GM21515 (cell line): ENCODE data around the gene NEK10.
"Not testable (repeated sequence)": the region's sequence is repeated elsewhere in the genome, so short reads cannot be mapped to it uniquely, and the experiment has no call there.

ENCODE experiments used
- ATAC-seq: cut with Tn5 transposase; IDR thresholded peaks from one replicate; pipeline ENCODE4 v1.9.1; 2021; ENCODE audit not compliant: unreplicated experiment

NEK10 gene

DNA sequence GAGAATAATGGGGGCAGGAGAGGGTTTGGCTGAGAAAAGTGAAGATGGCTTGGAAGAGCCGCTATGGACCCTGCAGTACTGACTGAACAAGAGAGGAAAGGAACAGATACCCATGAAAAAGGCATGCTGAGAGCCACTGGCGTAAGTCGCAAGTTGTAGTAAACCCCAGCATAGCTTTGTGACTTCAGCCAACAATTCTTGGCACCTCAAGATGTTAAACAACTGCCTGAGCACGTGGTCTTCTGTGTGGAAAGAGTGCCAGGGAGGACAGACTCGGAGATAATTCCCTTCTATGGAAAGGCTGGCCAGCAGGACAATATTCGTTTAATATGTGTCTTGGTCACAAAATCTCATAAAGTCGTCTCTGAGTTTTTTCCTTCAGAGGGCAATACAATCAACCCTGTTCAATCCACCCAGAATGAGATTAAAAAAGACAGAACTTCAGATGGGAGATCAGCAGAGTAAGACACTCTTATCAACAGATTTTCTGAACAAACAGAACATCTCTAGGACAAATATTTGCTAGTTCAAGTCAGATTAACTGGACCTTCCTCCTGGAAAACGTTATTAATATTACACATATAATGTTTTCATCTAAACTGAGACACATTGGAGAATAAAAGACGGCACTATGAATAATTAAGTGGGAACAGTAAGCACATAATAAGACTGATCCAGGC is 49.2 kb downstream of the NEK10 start:
- no peak for ATAC-seq

DNA sequence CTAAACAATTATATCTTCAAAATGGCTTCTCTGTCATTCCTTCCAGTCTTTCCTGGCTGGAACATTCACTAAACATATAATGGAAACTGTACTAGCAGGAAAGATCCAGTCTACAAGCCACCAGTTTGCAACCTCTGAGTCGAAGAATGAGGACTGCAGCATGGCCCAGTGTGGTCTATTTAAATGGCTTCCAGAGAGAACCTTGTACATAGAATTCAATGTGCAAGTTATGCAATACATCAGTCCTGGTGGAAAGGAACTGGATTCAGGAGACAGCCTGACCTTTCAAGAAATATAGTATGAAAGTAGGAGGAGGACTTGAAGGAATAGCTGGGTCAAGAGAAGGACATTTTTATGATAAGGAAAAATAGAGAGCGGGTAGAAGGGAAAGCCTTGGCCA is 49.9 kb downstream of the NEK10 start:
- ATAC-seq: no peak

DNA sequence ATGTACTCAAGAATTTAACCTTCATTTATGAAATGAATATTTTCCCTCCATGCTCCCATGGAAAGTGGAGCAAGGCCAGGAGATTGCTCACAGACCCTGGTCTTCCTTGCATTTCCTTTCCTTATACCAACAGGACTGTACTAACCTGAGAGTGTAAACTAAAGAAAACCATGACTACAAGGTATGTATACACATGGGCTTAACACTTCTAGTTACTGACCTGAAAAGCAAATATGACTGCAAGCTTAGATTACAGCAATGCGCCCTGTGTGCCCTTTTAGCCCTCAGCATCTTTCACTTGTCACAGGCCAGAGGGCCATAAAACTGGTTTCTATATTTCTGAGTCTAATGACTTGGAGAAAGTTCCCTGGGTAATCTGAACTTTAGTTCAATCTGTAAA is 52.1 kb downstream of the NEK10 start:
- ATAC-seq: no peak

DNA sequence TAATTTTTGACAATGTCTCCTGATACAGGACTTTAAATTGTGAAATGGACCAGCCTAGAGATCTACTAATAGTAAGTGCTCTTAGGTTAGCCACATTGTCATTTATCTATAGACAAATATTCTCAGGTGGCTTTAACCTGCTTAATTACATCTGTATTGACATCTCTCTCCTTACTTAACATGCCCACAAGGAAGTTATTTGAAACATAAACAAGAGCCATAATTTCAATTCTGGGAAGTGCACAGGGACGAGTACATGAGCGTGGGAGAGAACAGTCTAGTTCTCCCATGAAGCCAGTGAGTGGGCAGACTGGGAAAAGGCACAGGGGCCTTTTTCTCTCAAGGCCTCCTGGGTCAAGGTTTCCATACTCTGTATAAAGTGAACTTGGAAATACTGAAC is 54.2 kb downstream of the NEK10 start:
- no peak for ATAC-seq

DNA sequence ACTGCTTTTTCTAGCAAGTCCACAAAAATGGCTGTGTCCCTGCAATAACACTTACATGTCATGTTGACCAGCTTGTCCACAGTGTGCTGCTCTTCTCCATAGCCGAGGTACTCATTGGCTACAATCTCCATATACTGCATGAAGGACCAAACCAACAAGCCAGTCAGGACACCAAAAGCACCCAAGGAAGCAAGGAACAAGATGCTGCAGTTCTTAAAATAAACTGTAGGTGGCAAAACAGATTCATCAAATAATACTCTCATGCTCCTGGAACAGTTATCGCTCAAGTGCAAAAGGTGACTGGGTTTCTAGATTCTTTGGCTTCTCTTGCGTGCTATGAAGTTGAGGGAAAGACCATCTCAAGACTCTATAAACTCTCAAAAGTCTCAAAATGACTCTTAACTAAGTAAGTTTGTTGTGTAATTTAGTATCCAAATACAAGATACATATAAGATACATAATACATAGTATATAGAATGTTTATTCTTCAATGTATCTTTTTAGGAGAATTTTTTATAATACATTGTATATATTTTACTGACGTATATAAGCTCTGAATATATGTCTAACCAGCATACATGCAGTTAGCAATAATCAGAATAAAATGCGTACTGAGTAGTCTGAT is 57.0 kb downstream of the NEK10 start:
- ATAC-seq: peak; percentile 94

DNA sequence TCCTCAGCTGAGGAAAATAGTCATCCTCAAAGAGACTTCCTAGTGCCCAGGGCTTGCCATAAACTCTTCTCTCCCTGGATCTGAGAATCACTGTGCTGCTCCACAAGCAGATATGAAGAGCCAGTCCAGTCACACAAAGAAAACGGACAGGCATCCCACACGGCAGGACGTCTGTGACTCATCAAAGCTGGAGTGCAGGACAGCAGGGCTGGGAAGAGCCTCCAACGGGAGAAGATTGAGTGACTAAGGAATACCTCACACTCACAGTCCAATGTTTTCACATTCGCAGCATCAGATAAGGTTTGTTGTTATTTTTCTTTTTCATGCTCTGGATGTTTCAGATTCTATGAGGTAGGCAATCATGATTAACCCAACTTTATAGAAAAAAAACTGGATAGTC is 57.8 kb downstream of the NEK10 start:
- ATAC-seq: no peak

DNA sequence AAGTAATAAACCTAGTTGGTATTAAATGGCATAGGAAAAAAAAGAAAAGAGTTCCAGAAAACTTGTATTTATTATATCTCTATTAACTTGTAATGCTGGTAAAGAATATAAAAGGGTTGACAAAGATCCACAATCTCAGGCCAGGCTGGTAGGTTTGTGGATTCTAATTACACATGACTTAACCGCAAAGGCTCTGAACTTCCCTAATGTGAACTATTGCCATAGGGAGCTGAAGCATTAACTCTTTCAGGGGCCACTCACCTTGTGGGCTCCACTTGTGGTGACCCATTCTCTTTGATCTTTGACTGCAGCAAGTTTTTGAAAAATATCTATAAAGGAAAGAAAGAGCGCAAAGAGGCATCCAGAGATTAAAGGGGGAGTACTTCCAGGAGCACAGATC is 58.5 kb downstream of the NEK10 start:
- ATAC-seq: no peak

DNA sequence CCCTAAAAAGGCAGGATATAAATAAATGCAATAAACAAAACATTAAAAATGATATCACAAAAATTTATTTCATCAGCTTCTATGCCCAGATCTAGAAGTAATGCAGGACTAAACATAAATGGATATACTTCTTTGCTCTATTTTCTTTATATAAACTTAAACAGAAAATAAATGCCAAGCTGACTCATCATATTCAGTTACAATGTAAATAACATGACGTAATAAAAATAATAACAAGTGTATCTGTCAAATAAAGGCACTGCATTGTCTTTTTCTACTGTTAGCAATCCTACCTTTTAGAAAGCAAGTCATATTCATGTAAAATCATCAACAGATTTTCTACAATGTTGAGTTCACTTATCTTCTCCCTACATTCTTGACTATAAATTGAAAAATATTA is 61.6 kb downstream of the NEK10 start:
- ATAC-seq: no peak

DNA sequence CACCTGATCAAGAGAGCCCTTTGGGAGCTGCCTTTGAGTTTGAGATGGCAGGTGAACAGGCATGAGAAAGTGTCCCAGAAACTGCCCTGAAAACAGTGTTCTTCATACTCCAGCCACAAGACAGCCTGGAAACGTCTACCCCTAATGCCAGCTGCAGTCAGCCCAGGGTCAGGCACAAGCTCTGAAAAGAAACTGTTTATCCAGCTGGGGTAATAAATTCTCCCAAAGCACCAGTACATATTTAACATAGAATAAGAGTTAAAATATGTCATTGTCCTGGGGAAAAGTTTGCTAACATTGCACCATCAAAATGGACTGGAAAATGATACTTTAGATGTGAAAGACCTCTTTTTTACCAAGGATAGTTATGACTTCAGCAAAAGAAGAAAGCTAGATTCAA is 66.3 kb downstream of the NEK10 start:
- no peak for ATAC-seq

DNA sequence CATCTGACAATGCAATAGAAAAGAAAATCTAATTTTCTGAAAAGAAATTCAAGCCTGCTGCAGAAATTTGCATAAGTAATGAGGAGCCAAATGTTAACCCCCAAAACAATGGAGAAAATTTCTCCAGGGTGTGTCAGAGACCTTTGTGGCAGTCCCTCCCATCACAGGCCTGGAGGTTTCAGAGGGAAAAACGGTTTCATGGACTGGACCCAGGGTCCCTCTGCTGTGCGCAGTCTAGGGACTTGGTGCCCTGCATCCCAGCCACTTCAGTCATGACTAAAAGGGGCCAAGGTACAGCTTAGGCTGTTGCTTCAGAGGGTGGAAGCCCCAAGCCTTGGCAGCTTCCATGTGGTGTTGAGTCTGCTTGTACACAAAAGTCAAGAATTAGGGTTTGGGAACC is 70.2 kb downstream of the NEK10 start:
- ATAC-seq: not testable (repeated sequence)

DNA sequence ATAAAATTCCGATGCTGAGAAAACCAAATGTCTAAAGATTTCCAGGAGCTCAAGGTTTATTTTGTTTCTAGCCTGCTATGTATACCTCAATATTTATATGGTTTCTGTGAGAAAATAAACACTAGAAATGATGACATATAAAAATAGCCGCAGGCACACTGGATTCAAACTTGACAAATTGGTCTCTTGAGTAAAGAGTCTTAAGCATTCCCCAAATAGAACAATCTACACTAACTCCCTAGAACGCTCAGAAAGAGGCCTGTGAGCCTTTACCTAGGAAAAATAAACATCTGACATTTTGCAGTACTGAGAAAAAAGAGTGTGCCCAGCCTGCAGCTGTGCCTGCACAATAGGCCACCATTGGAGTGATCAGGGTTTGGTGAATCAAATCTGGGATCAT is 75.2 kb downstream of the NEK10 start:
- no peak for ATAC-seq

DNA sequence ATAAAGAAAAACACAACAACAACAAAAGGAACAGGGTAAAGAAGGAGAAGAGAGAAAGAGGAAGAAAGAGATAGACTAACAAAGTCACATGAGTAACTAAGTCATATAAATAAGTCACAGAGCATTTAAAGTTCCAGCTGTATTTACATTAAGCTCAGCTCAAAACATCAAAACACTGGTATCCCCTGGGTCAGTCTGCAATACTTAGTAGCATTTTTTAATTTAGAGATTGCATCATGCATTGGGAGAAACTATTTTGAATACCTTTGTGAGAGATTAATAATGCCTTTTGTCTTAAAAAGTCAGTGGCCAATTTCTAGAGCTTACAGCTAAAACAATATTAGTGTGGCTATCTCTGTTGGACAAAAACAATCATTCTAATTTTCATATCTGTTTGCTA is 78.4 kb downstream of the NEK10 start:
- no peak for ATAC-seq

DNA sequence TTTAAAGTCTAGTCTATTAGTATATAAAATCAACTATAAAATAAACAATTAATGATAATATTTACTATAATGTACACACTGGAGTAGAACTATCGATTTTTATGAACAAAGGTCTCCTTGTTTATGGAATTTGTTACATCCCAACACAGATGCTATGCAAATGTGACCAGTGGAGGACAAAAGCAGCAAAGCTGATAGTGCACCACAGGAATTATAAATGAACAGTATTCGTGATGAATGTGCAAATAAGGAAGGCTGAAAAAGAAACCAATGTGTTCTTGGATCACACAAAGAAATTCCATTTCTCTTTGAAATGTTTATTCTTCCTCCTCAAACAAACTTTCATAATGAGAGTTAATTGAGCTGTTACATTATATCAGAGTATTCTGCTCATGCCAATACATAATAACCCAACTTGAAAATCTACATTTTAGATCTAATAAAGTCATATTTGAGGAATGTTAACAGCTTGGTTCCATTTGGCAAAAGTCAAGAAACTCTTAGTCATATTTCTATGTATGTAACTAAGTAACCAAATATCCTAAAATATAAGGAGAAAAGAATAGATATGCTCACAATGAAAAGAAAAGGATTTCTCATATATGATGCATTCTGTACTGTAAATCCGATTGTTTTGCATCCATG is 79.3 kb downstream of the NEK10 start:
- ATAC-seq: no peak

DNA sequence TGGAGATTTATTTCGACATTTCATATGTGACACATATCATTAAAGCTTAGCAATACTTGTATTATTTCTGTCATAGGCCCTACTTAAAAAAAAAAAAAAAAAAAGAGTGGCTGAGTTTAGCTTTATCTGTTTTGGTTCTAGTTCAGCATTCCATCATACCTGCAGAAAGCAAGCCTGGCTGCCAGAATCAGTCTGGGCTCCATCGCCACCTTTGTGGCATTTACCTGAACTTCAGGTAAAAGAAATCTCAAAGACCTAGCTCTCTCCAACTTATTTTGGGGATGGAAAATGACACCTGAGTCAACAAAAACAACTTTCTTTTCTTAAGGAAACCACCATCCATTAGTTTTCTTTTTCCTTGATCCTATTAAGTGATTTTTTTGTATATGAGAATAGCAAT is 82.1 kb downstream of the NEK10 start:
- no peak for ATAC-seq

DNA sequence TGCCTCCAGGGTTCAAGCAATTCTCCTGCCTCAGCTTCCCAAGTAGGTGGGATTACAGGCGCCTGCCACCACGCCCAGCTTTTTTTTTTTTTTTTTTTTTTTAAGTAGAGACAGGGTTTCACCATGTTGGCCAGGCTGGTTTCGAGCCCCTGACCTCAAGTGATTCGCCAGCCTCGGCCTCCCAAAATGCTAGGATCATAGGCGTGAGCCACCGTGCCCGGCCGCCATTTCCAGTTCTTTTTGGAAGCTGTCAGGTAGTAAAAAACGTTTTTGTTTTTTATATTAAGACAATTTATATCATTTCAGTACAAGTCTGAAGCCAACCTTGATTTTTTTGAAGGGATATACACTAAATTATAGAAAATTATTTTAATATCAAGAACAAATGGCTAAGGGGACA is 82.7 kb downstream of the NEK10 start:
- ATAC-seq: not testable (repeated sequence)

DNA sequence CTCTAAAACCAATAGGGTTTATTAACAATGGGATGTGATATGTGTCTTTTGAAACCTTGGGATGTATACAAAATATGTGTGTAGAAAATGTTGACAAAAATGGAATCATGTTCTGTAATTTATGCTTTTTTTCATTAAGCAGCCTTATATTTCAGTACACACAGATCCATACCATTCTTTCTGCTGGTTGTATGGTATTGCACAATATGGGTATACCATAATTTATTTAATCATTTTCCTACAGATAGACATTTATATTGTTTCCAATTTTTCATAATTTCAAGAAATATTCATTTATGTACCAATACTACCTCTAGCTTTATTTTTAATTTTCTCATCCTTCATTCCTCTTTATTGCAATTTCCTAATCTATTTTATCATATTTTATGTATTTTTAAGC is 83.5 kb downstream of the NEK10 start:
- no peak for ATAC-seq

DNA sequence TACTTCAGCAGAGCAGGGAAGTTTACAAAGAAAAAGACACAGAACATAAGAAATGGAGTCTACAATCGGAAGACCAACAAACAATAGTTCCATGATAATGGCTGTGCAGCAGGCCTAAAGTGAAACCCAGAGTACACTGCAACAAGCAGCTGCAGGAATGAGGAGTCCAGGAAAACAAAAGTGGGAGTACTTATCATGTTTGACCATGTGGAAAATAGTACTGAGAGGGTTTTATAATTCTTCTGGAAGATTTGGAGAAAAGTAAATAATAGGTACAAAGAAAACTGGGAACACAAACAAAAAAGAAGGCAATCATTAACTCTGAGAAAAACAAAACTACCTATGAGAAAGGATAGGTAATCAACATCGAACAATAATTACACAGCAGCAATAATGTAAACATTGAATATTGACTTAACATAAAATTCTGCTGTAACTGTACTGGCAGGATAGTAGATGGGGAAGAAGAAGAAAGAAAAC is 87.5 kb downstream of the NEK10 start:
- ATAC-seq: no peak

DNA sequence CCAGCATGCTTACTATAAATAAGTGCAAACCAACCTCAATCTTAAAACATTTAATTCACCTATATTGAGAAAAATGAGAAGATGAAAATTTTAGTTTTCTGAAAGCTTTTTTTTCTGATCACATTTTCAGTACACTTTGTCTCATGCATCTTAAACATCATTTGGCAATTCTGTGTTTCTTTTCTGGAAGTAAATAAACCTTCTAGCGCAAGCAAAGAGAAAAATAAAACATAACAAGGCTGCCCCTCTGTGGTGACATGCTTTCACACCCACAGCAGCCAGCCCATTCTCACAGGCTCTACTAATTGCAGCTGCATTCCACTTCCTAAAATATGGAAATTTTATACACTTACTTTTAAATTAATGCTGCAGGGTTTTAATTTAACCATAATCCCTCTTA is 90.1 kb downstream of the NEK10 start:
- ATAC-seq: no peak

DNA sequence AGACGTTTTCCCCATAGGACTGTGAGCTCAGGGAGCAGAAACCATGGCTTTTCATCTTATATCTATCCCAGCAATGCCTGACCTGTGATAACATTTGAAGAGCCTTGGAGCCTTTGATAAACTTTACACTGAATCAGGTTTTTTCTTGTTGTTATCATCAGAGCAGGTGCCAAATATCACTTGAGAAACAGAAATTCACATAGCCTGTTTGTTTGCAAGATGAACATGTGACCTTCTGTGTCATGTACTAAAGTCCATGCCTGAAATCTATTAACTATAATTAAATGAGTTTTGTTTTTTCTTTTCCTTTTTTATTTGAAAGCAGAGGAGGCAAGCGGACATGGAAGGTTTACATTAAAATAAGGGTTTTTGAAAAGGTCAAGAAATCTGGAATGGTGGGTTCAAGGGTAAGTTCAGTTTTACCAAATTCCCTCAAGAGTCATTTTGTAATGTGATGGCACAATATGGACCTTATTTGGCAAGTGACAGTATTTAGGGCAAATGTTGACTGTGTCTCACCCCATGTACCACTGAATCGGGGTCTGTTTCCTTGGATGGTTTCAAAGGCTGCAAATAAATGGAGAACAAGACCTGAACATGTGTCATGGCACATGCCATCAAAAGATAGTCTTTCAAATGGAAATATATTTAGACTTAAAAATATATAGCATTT is 90.7 kb downstream of the NEK10 start:
- ATAC-seq: no peak

DNA sequence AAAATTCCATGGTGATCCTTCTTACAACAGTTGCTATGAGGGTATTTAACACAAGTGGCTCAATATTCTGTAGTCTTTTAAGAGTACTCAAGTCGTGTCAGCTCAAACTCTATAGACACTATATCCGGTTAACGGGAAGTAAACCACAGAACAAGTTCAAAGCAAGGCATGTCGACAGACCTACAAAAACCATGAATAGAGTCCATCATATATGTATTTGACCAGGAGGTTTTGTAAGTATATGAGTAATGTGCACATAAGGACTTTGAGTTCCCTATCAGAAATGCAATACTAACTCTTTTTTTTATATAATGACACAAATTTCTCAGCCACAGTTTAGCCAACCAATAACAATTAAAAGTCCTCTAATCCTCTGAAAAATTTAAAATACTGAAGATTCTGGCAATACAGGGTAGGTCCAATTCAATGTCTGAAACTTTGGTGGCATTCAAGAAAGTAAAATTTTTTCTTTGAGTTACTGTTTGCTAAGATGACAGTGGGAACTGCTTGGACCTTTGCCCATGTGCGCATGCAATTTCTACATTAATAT is 93.7 kb downstream of the NEK10 start:
- no peak for ATAC-seq

DNA sequence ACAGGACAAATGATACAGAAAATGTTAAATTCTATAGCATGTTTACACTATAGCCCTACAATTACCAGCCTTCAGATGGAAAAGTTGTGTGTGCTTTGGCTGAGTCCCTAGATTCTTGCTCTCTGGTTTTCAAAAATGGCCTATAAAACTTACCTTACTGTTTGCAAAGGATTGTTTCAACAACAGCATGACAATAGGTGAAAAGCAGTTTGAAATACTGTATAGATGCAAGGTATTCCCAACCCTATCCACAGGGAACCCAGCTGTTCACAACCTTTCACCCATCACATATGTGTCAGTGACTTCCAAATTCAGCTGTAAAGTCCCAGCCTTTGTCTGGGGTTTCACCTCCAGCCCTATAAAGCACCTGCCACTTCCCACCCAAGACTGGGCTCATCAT is 97.3 kb downstream of the NEK10 start:
- no peak for ATAC-seq

DNA sequence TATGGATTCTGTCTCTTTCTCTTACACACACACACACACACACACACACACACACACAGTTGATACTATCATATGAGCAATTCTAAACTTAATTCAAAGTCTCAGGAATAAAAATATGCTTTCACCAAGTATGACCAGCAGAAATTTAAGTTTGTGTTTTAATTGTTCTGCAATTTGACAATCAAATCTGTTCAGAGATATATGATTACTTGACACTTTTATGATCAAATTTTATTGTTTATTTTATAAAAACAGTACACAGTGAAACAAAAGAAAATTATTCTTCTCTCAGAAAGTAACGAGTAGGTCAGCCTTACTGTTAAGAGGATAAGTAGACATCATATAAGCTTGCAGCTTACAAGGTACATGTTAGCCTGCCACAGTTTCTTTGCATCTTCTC is 114.3 kb downstream of the NEK10 start:
- ATAC-seq: no peak
